ENCODE data around the gene NTMT2. TPM values are rescaled to one million over a fixed set of nuclear protein-coding genes. Genes with fewer than 3 reads are reported as not detected.

NTMT2 gene
- total and polyA plus RNA-seq, 2 of the 8 experiments (the other 6 are each of a cell fraction or from before 2014, with no cell fraction given): 0.38 TPM; not detected in 1

- no peak overlapping the region for H2AFZ ChIP-seq (ENCODE audit: low read length)
- no peak overlapping the region for H4K5ac ChIP-seq (ENCODE audit: insufficient read length, low read depth, low read length)
- no peak overlapping the region for H2BK20ac ChIP-seq (ENCODE audit: low read length)
- ChIA-PET POLR2A (ENCODE audit: partially characterized antibody) (no interaction called here), CTCF (ENCODE audit: partially characterized antibody) (interaction anchor here (0.8 to 1.2 kb wide), 2 partner anchors 8 to 56 kb away, joined by 3 to 4 read pairs; no protein-coding TSS in a partner anchor)
- no peak overlapping the region for H3K4me3 ChIP-seq (ENCODE audit: extremely low read depth in 1 of 4, insufficient read depth in 2 of 4, low read depth in 3 of 4, low read length in 4 of 4)
- H3K14ac ChIP-seq (ENCODE audit: insufficient read length): no peak overlapping the region
- no peaks in the 10 kb centered on the region for H4K20me1 ChIP-seq (replicated peaks in 1 of 2; ENCODE audit: control insufficient read depth in 1 of 2, insufficient read depth in 2 of 2, low read length in 2 of 2)
- no peak overlapping the region for H2AK5ac ChIP-seq (ENCODE audit: low read depth, low read length)
- H3K4ac ChIP-seq (replicated peaks; ENCODE audit: insufficient read length, low read depth, low read length): no peak overlapping the region
- H3K18ac ChIP-seq (ENCODE audit: extremely low read depth, low read length): no peak overlapping the region
- H3K9ac ChIP-seq (replicated peaks in 1 of 4; ENCODE audit: extremely low read depth in 1 of 4, low read depth in 3 of 4, low read length in 3 of 4): no peak overlapping the region
- no peak for TF ChIP-seq KDM4A (IDR thresholded peaks at IDR 0.05; ENCODE audit: low read depth, low read length, severe bottlenecking)
- no peak for TF ChIP-seq EGR1 (IDR thresholded peaks at IDR 0.05; ENCODE audit: borderline replicate concordance, low read depth, low read length)
- no peak for TF ChIP-seq RXRA (IDR thresholded peaks at IDR 0.05; ENCODE audit: insufficient read depth, low read depth, low read length)
- no peak for TF ChIP-seq NRF1 (IDR thresholded peaks at IDR 0.05; ENCODE audit: low read depth, low read length)
- no peak for TF ChIP-seq YY1 (IDR thresholded peaks at IDR 0.05; ENCODE audit: low read depth, low read length)
- no peak for TF ChIP-seq BCL11A (IDR thresholded peaks at IDR 0.05; ENCODE audit: low read depth in 2 of 2, low read length in 2 of 2)
- TF ChIP-seq NANOG (IDR thresholded peaks at IDR 0.05; ENCODE audit: insufficient read depth, low read depth, low read length, poor library complexity, severe bottlenecking): no peak
- no peak for TF ChIP-seq E2F6 (IDR thresholded peaks at IDR 0.05)
- no peak for TF ChIP-seq KDM1A (IDR thresholded peaks at IDR 0.05; ENCODE audit: borderline replicate concordance, low read length)
- TF ChIP-seq EP300 (IDR thresholded peaks at IDR 0.05; ENCODE audit: borderline replicate concordance in 1 of 2, low read depth in 2 of 2, low read length in 2 of 2): no peak
- no peak for TF ChIP-seq BRCA1 (IDR thresholded peaks at IDR 0.05; ENCODE audit: low read depth, low read length)
- no peaks in the 10 kb centered on the region for H3K23me2 ChIP-seq (ENCODE audit: low read depth, low read length)
- no peaks in the 10 kb centered on the region; a peak in 1 of 7 replicates for H3K4me1 ChIP-seq (replicated peaks in 1 of 4; ENCODE audit: control insufficient read depth in 3 of 4, insufficient read depth in 4 of 4, low read length in 3 of 4)
- no peak overlapping the region for H3K27ac ChIP-seq (ENCODE audit: low read depth, low read length)
- FAIRE-seq (no peak), DNase-seq (ENCODE audit: low read depth in 1 of 2, low spot score in 2 of 2) (no peak)
- H3K36me3 ChIP-seq (ENCODE audit: control insufficient read depth in 2 of 4, insufficient read depth in 4 of 4, low read length in 3 of 4): no peaks in the 10 kb centered on the region
- H3K27me3 ChIP-seq (replicated peaks in 1 of 4; ENCODE audit: control insufficient read depth in 3 of 4, extremely low read depth in 1 of 4, insufficient read depth in 3 of 4, low read length in 3 of 4): no peaks in the 10 kb centered on the region
- H3K79me1 ChIP-seq (ENCODE audit: low read depth, low read length): no peaks in the 10 kb centered on the region
- no peak overlapping the region for H2BK15ac ChIP-seq (ENCODE audit: low read length)
- H3K23ac ChIP-seq (ENCODE audit: insufficient read length): no peak overlapping the region
- no peaks in the 10 kb centered on the region for H3K79me2 ChIP-seq (ENCODE audit: control insufficient read depth in 1 of 2, insufficient read depth in 2 of 2, low read length in 2 of 2)
- H2BK5ac ChIP-seq (ENCODE audit: low read depth, low read length): no peak overlapping the region
- no peak overlapping the region for H4K91ac ChIP-seq (replicated peaks; ENCODE audit: insufficient read length, low read length)
- no peak overlapping the region for H3K4me2 ChIP-seq (ENCODE audit: insufficient read depth in 1 of 2, low read depth in 2 of 2, low read length in 2 of 2)
- H2BK12ac ChIP-seq (ENCODE audit: low read depth, low read length): no peak overlapping the region
- H3K9me3 ChIP-seq (ENCODE audit: insufficient read depth in 2 of 2, low read depth in 1 of 2, low read length in 1 of 2): no peaks in the 10 kb centered on the region
- no peak overlapping the region for H3K56ac ChIP-seq (replicated peaks; ENCODE audit: insufficient read length, low read depth, low read length)
- no peak overlapping the region for H2BK120ac ChIP-seq (replicated peaks; ENCODE audit: low read depth, low read length)
- H4K8ac ChIP-seq (ENCODE audit: extremely low read depth, insufficient read depth, low read length): no peak overlapping the region
Measured at GRCh38 chr1:170200161-170200560, 54.4 kb downstream of the NTMT2 start.
